ENCODE measurements around the gene SLU7. TPM values are rescaled to one million over a fixed set of nuclear protein-coding genes. Genes with fewer than 3 reads are reported as not detected.

The SLU7 gene
- total RNA-seq, 1 experiment from 2014 or later: 33.3 TPM

DNA sequence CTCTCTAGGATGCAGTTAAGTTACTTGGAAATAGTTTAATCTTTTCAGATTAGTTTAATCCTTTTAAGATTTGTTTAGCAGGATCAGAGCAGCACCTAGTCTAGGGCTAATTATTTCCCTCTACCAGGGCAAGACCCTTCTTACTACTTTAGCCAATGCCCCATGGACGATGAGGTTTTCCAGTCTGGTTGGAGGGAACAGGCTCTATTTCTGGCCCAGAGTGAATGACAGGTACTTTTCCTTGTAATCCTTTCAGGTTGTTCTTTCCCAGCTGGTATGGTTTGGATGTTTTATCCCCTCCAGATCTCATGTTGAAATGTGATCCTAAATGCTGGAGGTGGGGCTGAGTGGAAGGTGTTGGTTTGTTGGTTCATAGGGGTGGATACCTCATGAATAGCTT lies 30.0 kb upstream of the SLU7 start:
- Histone ChIP-seq H3K56ac (ENCODE audit: insufficient read length, low read depth, low read length) (no peak overlapping the region), H3K79me2 (ENCODE audit: insufficient read depth, low read length) (no peaks in the 10 kb centered on the region), H3K18ac (ENCODE audit: insufficient read length, low read depth, low read length) (no peak overlapping the region), H2BK15ac (ENCODE audit: low read depth, low read length) (no peak overlapping the region), H3K14ac (ENCODE audit: insufficient read depth, low read length) (no peak overlapping the region), H2BK20ac (ENCODE audit: low read depth, low read length, poor library complexity, severe bottlenecking) (no peak overlapping the region), H4K5ac (ENCODE audit: insufficient read length, low read depth, low read length) (no peak overlapping the region), H3K4ac (ENCODE audit: low read depth, low read length) (no peak overlapping the region), H3K4me1 (ENCODE audit: insufficient read depth, low read length) (no peaks in the 10 kb centered on the region), H3K79me1 (ENCODE audit: insufficient read depth, low read depth, low read length, poor library complexity, severe bottlenecking) (no peaks in the 10 kb centered on the region), H3T11ph (ENCODE audit: low read length) (no peak overlapping the region), H2AK5ac (ENCODE audit: insufficient read length, low read length) (no peak overlapping the region), H3K9ac (ENCODE audit: extremely low read depth, insufficient read length, low read length) (no peak overlapping the region), H3K27ac (ENCODE audit: insufficient read length, low read depth, low read length) (no peak overlapping the region), H3K23me2 (ENCODE audit: insufficient read length, low read depth, low read length, poor library complexity, severe bottlenecking) (no peaks in the 10 kb centered on the region), H4K91ac (ENCODE audit: insufficient read length, low read depth, low read length) (no peak overlapping the region), H2AFZ (ENCODE audit: low read length) (no peak overlapping the region), H3K27me3 (ENCODE audit: insufficient read depth, low read length) (no peaks in the 10 kb centered on the region), H2BK120ac (ENCODE audit: low read depth, low read length, poor library complexity, severe bottlenecking) (no peak overlapping the region), H3K23ac (ENCODE audit: insufficient read length, low read depth, low read length) (no peak overlapping the region), H4K8ac (replicated peaks; ENCODE audit: insufficient read length, low read depth, low read length) (no peak overlapping the region), H2BK12ac (ENCODE audit: insufficient read length, low read depth, low read length) (no peak overlapping the region), H3K4me2 (ENCODE audit: insufficient read depth, insufficient read length, low read length) (no peak overlapping the region), H2BK5ac (ENCODE audit: insufficient read length, low read length) (no peak overlapping the region), H3K9me3 (ENCODE audit: control insufficient read depth, low read depth, low read length) (no peaks in the 10 kb centered on the region), H4K20me1 (ENCODE audit: control insufficient read depth, insufficient read depth, insufficient read length) (no peaks in the 10 kb centered on the region)
- H3K4me3 Mint-ChIP-seq: no peak overlapping the region
- H3K4me1 Mint-ChIP-seq: peaks cover 3% of the 10 kb centered on the region in 2 experiments
- TF ChIP-seq, protein P1, sequence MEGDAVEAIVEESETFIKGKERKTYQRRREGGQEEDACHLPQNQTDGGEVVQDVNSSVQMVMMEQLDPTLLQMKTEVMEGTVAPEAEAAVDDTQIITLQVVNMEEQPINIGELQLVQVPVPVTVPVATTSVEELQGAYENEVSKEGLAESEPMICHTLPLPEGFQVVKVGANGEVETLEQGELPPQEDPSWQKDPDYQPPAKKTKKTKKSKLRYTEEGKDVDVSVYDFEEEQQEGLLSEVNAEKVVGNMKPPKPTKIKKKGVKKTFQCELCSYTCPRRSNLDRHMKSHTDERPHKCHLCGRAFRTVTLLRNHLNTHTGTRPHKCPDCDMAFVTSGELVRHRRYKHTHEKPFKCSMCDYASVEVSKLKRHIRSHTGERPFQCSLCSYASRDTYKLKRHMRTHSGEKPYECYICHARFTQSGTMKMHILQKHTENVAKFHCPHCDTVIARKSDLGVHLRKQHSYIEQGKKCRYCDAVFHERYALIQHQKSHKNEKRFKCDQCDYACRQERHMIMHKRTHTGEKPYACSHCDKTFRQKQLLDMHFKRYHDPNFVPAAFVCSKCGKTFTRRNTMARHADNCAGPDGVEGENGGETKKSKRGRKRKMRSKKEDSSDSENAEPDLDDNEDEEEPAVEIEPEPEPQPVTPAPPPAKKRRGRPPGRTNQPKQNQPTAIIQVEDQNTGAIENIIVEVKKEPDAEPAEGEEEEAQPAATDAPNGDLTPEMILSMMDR (conservative IDR thresholded peaks at IDR 0.05): no peak
- H3K36me3 Mint-ChIP-seq (ENCODE audit: insufficient read depth in 1 of 3, low read depth in 3 of 3): peaks cover 0 to 4% (median 0%) of the 10 kb centered on the region in 3 experiments; a peak in 3 of 7 replicates
- peaks cover 2 to 6% of the 10 kb centered on the region in 2 experiments; a peak in 4 of 5 replicates for H3K9me3 Mint-ChIP-seq
- DNase-seq: no peak
- peaks cover 2% of the 10 kb centered on the region; the same call in 1 of the 2 replicates for H3K27me3 Mint-ChIP-seq (ENCODE audit: low read depth)
- no peak overlapping the region for H3K27ac Mint-ChIP-seq
- WGBS (ENCODE audit: extremely low coverage, insufficient read length, low lambda C conversion rate): no CpG with 5 or more reads among the region's 1 CpG

All from H9 (cell line).